ENCODE data around the gene MYPN. TPM values are rescaled to one million over a fixed set of nuclear protein-coding genes. Genes with fewer than 3 reads are reported as not detected.
"Not testable (repeated sequence)": the region's sequence is repeated elsewhere in the genome, so short reads cannot be mapped to it uniquely, and the experiment has no call there.

MYPN gene
- total RNA-seq, 2 donors from 2014 or later: not detected

- Mint-ChIP-seq H3K4me3 (no peak overlapping the region), H3K27me3 (peaks cover 27% of the 10 kb centered on the region), H3K4me1 (peaks cover 4% of the 10 kb centered on the region), H3K27ac (no peak overlapping the region), H3K36me3 (ENCODE audit: low read depth) (no peaks in the 10 kb centered on the region)
- no peak for ATAC-seq
- H3K9me3 ChIP-seq (ENCODE audit: control insufficient read depth, low read length, poor library complexity, severe bottlenecking): no peaks in the 10 kb centered on the region
- no peak for DNase-seq
Observed at GRCh38 chr10:68235111-68235510, 125.8 kb downstream of the MYPN start.

- H3K27me3 Mint-ChIP-seq: peaks cover 26% of the 10 kb centered on the region
- H3K27ac Mint-ChIP-seq: no peak overlapping the region
- ATAC-seq: no peak
- H3K4me3 Mint-ChIP-seq: no peak overlapping the region
- H3K36me3 Mint-ChIP-seq (ENCODE audit: low read depth): no peaks in the 10 kb centered on the region
- H3K4me1 Mint-ChIP-seq: peaks cover 4% of the 10 kb centered on the region
- no peaks in the 10 kb centered on the region for H3K9me3 ChIP-seq (ENCODE audit: control insufficient read depth, low read length, poor library complexity, severe bottlenecking)
- DNase-seq: no peak
Observed at GRCh38 chr10:68235581-68235980, 126.3 kb downstream of the MYPN start.

- ATAC-seq (no peak), DNase-seq (no peak)
- H3K4me1 Mint-ChIP-seq: no peaks in the 10 kb centered on the region
- no peak overlapping the region for H3K27ac Mint-ChIP-seq
- H3K9me3 ChIP-seq (ENCODE audit: control insufficient read depth, low read length, poor library complexity, severe bottlenecking): no peaks in the 10 kb centered on the region
- H3K4me3 Mint-ChIP-seq: no peak overlapping the region
- H3K27me3 Mint-ChIP-seq: peaks cover 26% of the 10 kb centered on the region
- no peaks in the 10 kb centered on the region for H3K36me3 Mint-ChIP-seq (ENCODE audit: low read depth)
Observed at GRCh38 chr10:68237173-68237572, 127.9 kb downstream of the MYPN start.

- Mint-ChIP-seq H3K27me3 (peaks cover 18% of the 10 kb centered on the region), H3K36me3 (ENCODE audit: low read depth) (no peaks in the 10 kb centered on the region)
Observed at GRCh38 chr10:68238371-68238770, 129.1 kb downstream of the MYPN start.

GRCh38 chr10:68239069-68239468 is 129.8 kb downstream of the MYPN start:
- Mint-ChIP-seq H3K36me3 (ENCODE audit: low read depth) (no peaks in the 10 kb centered on the region), H3K27me3 (peaks cover 14% of the 10 kb centered on the region), H3K4me3 (no peak overlapping the region), H3K27ac (no peak overlapping the region), H3K4me1 (no peaks in the 10 kb centered on the region)
- DNase-seq (no peak), ATAC-seq (no peak)
- H3K9me3 ChIP-seq (ENCODE audit: control insufficient read depth, low read length, poor library complexity, severe bottlenecking): no peaks in the 10 kb centered on the region

More at GRCh38 chr10:68238371-68238770, 129.1 kb downstream of the MYPN start:
- no peak overlapping the region for H3K27ac Mint-ChIP-seq
- no peaks in the 10 kb centered on the region for H3K4me1 Mint-ChIP-seq
- ATAC-seq (no peak), DNase-seq (no peak)
- H3K9me3 ChIP-seq (ENCODE audit: control insufficient read depth, low read length, poor library complexity, severe bottlenecking): no peaks in the 10 kb centered on the region
- no peak overlapping the region for H3K4me3 Mint-ChIP-seq

DNA sequence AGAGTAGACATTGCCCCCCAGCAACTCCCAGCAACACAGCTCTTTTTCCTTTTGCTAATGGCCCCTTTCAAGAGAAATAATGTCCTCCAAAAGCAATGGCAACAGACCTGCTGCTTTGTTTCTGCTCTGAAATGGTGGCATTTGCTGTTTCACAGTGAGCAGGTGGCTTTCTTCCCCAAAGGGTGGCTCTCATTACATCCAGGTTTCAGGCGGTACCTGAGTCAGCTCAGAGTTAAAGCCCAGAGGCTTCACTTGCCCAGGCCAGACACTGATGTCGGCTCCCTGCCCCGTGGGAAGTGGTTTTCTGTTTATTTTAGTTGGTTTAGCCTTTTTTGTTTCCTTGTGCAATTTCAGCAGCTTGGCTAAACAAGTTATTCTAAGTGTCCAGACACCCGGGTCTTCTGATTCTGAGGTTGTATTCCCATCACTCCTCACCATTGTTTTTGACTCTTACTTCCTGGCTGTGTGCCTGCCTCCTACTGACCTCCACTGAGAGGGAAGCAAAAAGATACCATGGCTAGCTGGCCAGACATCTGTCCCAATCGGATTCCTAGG is 130.4 kb downstream of the MYPN start:
- no peaks in the 10 kb centered on the region for H3K4me1 Mint-ChIP-seq
- H3K27ac Mint-ChIP-seq: no peak overlapping the region
- H3K27me3 Mint-ChIP-seq: peaks cover 16% of the 10 kb centered on the region
- no peaks in the 10 kb centered on the region for H3K9me3 ChIP-seq (ENCODE audit: control insufficient read depth, low read length, poor library complexity, severe bottlenecking)
- ATAC-seq (no peak), DNase-seq (no peak)
- no peaks in the 10 kb centered on the region for H3K36me3 Mint-ChIP-seq (ENCODE audit: low read depth)
- H3K4me3 Mint-ChIP-seq: no peak overlapping the region

DNA sequence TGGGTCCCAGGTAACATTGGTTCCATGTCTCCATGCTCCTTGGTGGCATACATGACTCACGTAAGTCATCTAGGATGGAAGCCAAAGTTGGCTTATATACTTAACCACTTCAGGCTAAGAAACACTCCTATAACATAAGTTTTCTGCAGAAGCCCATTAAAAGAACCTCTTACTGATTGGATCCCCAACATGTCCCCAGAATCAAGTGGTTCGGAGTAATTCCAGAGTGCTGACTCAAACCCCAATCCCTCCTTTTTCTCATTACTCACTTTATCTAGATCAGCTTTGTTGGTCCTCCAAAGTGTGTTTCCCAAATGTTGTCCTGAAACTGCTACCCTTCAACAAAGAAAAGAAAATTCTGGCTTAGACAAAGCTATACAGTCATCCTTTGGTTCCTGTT is 132.8 kb downstream of the MYPN start:
- H3K4me1 Mint-ChIP-seq: no peaks in the 10 kb centered on the region
- H3K27ac Mint-ChIP-seq: no peak overlapping the region
- H3K27me3 Mint-ChIP-seq: peaks cover 28% of the 10 kb centered on the region
- no peak overlapping the region for H3K4me3 Mint-ChIP-seq
- H3K36me3 Mint-ChIP-seq (ENCODE audit: low read depth): no peaks in the 10 kb centered on the region
- no peak for ATAC-seq
- DNase-seq: no peak
- no peaks in the 10 kb centered on the region for H3K9me3 ChIP-seq (ENCODE audit: control insufficient read depth, low read length, poor library complexity, severe bottlenecking)

- not testable (repeated sequence) for H3K36me3 Mint-ChIP-seq (ENCODE audit: low read depth); H3K27ac Mint-ChIP-seq; H3K4me3 Mint-ChIP-seq; H3K9me3 ChIP-seq (ENCODE audit: control insufficient read depth, low read length, poor library complexity, severe bottlenecking); DNase-seq; ATAC-seq; H3K4me1 Mint-ChIP-seq
- peaks cover 30% of the 10 kb centered on the region for H3K27me3 Mint-ChIP-seq
Observed at GRCh38 chr10:68246397-68246796, 137.1 kb downstream of the MYPN start.

- DNase-seq: no peak
- H3K4me1 Mint-ChIP-seq: peaks cover 2% of the 10 kb centered on the region
- ATAC-seq: no peak
- no peak overlapping the region for H3K4me3 Mint-ChIP-seq
- peaks cover 23% of the 10 kb centered on the region for H3K27me3 Mint-ChIP-seq
- H3K27ac Mint-ChIP-seq: no peak overlapping the region
- H3K9me3 ChIP-seq (ENCODE audit: control insufficient read depth, low read length, poor library complexity, severe bottlenecking): no peaks in the 10 kb centered on the region
- no peaks in the 10 kb centered on the region for H3K36me3 Mint-ChIP-seq (ENCODE audit: low read depth)
Observed at GRCh38 chr10:68247931-68248330, 138.6 kb downstream of the MYPN start.

GRCh38 chr10:68249297-68249696 is 140.0 kb downstream of the MYPN start:
- Mint-ChIP-seq H3K27me3 (peaks cover 20% of the 10 kb centered on the region), H3K36me3 (ENCODE audit: low read depth) (no peaks in the 10 kb centered on the region), H3K27ac (no peak overlapping the region), H3K4me3 (no peak overlapping the region), H3K4me1 (peaks cover 2% of the 10 kb centered on the region)
- DNase-seq: no peak
- no peaks in the 10 kb centered on the region for H3K9me3 ChIP-seq (ENCODE audit: control insufficient read depth, low read length, poor library complexity, severe bottlenecking)
- no peak for ATAC-seq

DNA sequence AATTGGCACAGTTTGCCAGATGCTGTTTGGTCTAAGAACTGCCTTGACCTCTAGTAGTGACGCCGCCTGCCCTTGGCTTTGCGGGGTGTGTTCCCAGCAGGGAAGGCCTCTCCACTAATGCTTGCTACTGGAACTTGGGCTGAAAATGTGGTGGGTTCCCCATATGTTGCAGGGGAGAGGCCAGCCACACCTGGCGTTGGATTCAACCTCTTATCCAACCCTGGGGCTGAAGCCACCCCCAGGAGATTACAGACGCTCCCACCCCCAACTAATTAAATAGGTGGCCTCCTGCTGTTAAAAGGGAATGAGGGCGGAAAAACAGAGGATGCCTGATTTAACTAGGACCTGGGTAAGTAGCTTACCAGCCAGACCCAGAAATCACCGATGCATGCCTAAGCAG is 141.9 kb downstream of the MYPN start:
- Mint-ChIP-seq H3K4me1 (peaks cover 2% of the 10 kb centered on the region), H3K27ac (no peak overlapping the region), H3K4me3 (no peak overlapping the region), H3K27me3 (peaks cover 14% of the 10 kb centered on the region), H3K36me3 (ENCODE audit: low read depth) (no peaks in the 10 kb centered on the region)
- ATAC-seq: no peak
- no peak for DNase-seq
- H3K9me3 ChIP-seq (ENCODE audit: control insufficient read depth, low read length, poor library complexity, severe bottlenecking): no peaks in the 10 kb centered on the region

DNA sequence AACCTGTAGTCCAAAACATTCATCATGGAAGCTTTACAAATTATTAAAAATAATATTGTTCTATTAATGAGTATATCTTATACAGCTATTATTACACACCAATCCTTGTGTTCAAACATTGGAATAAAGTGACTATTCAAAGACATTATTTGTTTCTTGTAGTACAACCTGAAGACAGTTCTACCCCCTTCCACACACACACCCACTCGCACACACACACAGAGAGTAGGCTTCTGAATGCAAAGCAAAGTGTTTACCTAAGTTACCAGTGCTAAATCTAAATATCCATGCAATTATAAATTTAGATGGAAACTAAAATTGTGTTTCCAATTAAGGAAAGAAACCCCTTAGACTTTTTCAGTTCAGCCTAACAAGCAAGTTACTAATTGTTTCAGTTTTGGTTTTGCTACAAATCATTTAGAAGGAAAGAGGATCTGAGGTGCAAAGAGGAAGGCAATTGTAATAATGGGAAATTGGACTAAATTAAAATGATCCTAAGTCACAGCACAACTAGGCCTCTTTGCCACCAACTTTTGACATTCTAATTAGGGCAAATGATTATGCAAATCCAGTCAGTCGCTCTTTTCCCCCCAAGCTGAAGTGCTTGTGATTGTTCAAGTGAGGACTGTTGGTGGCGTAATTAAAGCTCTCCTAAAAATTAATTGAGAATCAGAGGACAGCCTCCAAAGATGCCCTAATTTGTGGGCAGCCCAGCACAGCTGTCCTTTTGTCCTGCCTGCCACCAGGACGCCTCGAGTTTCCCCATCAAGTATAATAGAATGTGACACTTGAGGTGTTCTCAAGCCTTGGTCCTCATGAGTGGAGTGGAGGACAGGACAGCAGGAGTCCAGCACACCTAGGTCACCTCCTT is 142.6 kb downstream of the MYPN start:
- Mint-ChIP-seq H3K4me3 (no peak overlapping the region), H3K36me3 (ENCODE audit: low read depth) (peaks cover 2% of the 10 kb centered on the region), H3K27me3 (peaks cover 14% of the 10 kb centered on the region), H3K27ac (no peak overlapping the region), H3K4me1 (peaks cover 2% of the 10 kb centered on the region)
- no peak for DNase-seq
- ATAC-seq: no peak
- H3K9me3 ChIP-seq (ENCODE audit: control insufficient read depth, low read length, poor library complexity, severe bottlenecking): no peaks in the 10 kb centered on the region

DNA sequence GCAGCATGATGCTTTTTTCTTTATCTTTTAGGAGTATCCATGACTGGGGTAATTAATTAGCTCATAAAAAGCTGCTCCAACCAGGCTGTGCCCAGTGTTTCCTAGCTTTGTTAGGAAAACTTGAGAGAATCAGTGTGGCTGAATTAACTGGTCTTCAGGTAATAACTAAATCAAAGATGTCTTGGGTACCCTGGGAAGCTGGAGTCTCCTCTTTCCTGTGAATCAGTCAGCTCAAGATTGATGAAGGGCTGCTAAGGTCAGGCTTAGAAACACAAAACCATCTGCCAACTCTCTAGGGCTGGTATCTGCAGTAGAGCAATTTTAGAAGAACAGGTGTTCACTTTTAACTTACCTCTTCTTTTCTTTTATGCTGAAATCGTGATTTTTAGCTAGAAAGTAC is 144.1 kb downstream of the MYPN start:
- H3K4me1 Mint-ChIP-seq: peaks cover 2% of the 10 kb centered on the region
- no peak overlapping the region for H3K4me3 Mint-ChIP-seq
- H3K9me3 ChIP-seq (ENCODE audit: control insufficient read depth, low read length, poor library complexity, severe bottlenecking): no peaks in the 10 kb centered on the region
- peaks cover 2% of the 10 kb centered on the region for H3K36me3 Mint-ChIP-seq (ENCODE audit: low read depth)
- peaks cover 14% of the 10 kb centered on the region for H3K27me3 Mint-ChIP-seq
- DNase-seq (no peak), ATAC-seq (no peak)
- H3K27ac Mint-ChIP-seq: no peak overlapping the region

All from T-helper 17 cell (primary cell).